ENCODE data around the gene HNRNPR. TPM values are rescaled to one million over a fixed set of nuclear protein-coding genes. Genes with fewer than 3 reads are reported as not detected.

HNRNPR gene
- total and polyA plus RNA-seq, 9 of the 15 experiments (the other 6 are each of a cell fraction or from before 2014, with no cell fraction given): 80.9 to 372 (median 301) TPM

- peak; percentile 45; the same call in 1 of the 2 replicates for TF ChIP-seq JUND (IDR thresholded peaks at IDR 0.05; ENCODE audit: borderline replicate concordance, low read depth, low read length)
- TF ChIP-seq JUND (tag; IDR thresholded peaks at IDR 0.05; ENCODE audit: borderline replicate concordance, low read depth, low read length): no peak; the same call in 2 of the 3 replicates
- peak in 1 of 3 experiments; percentile 22; a peak in 1 of 6 replicates for TF ChIP-seq ZBTB11 (CRISPR knock-in tag; IDR thresholded peaks at IDR 0.05)
- peak; percentile 60 for TF ChIP-seq SOX6 (IDR thresholded peaks at IDR 0.05)
- peak; percentile 66 for TF ChIP-seq CREB1 (IDR thresholded peaks at IDR 0.05)
- TF ChIP-seq CREB1 (CRISPR knock-in tag; IDR thresholded peaks at IDR 0.05): 0 out of 2 replicates have a peak, but pooled peaks have one; percentile 61
- TF ChIP-seq PCBP2 (IDR thresholded peaks at IDR 0.05; ENCODE audit: low read depth, low read length, poor library complexity, severe bottlenecking): no peak
- TF ChIP-seq AFF4 (CRISPR knock-in tag; IDR thresholded peaks at IDR 0.05): peak; percentile 90
- TF ChIP-seq RNF2 (IDR thresholded peaks at IDR 0.05): peak; percentile 92
- peak; percentile 51; the same call in 1 of the 2 replicates for TF ChIP-seq ESRRA (IDR thresholded peaks at IDR 0.05; ENCODE audit: borderline replicate concordance, low read depth)
- no peak for TF ChIP-seq ZNF124 (CRISPR knock-in tag; IDR thresholded peaks at IDR 0.05)
- TF ChIP-seq EGR1 (conservative IDR thresholded peaks at IDR 0.05): peak; percentile 87
- peak; percentile 76 for TF ChIP-seq PRPF4 (IDR thresholded peaks at IDR 0.05; ENCODE audit: insufficient read depth, low read depth, low read length, poor library complexity, severe bottlenecking)
- TF ChIP-seq CREB5 (CRISPR knock-in tag; IDR thresholded peaks at IDR 0.05): no peak
- TF ChIP-seq THAP12 (CRISPR knock-in tag; IDR thresholded peaks at IDR 0.05): peak; percentile 67; the same call in 1 of the 2 replicates
Observed at GRCh38 chr1:23344111-23344986, at the start of gene HNRNPR (continued).

Measured in K562 (cell line).